AG09319 (cell line): Measurements from ENCODE around the gene ZC3HAV1L.

Experiments used
- DNase-seq: peaks from one replicate; pipeline ENCODE4 v3.0.0-alpha.2; 2010; ENCODE audit warnings: low read depth; ENCODE audit errors: extremely low read depth
- CTCF ChIP-seq: IDR thresholded peaks from 2 replicates; pipeline ENCODE4 v1.5.1; 2011; ENCODE audit warnings: low read depth, mild to moderate bottlenecking, inconsistent platforms, low read length, moderate library complexity

ZC3HAV1L gene

GRCh38 chr7:139051655-139052054, 15.8 kb upstream of the ZC3HAV1L start:
- TF ChIP-seq CTCF = no peak
- no peak for DNase-seq

GRCh38 chr7:139049936-139050335, 14.1 kb upstream of the ZC3HAV1L start:
- DNase-seq = no peak
- no peak for TF ChIP-seq CTCF

GRCh38 chr7:139049111-139049510, 13.3 kb upstream of the ZC3HAV1L start:
- no peak for DNase-seq
- TF ChIP-seq CTCF = no peak

GRCh38 chr7:139047970-139048369, 12.1 kb upstream of the ZC3HAV1L start:
- DNase-seq = no peak
- TF ChIP-seq CTCF = no peak

- TF ChIP-seq CTCF = no peak
- no peak for DNase-seq
These were observed 10.3 kb upstream of the ZC3HAV1L start for GRCh38 chr7:139046143-139046542.

- no peak for DNase-seq
- no peak for TF ChIP-seq CTCF
These were observed 9.3 kb upstream of the ZC3HAV1L start for GRCh38 chr7:139044813-139045794.
